Measurements from ENCODE around the gene PTPN14.

PTPN14 gene

DNA sequence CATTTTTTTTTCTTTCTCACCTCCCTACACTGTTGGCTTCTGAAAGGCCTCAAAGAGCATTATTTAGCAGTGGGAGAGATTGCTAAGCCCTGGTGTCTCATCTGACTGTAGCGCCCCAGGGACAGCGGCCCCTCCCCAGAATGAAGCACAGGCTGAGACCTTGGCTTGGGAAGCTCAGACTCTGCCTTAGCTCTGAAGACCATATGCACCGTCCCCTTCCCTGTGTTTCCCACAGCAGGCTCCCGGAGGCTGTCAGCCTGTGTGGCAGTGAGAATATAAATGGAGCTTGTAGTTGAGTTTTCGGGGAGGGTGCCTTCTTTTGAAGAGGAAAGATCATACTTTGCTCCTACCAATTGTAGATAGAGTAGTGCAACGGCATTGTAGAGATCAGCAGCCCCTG, 245.1 kb downstream of the PTPN14 start:
- TF ChIP-seq MAX (IDR thresholded peaks at IDR 0.05; ENCODE audit: low read depth, low read length) = no peak
- no peak for TF ChIP-seq MYC (IDR thresholded peaks at IDR 0.05; ENCODE audit: low read depth, low read length)
- TF ChIP-seq POLR2A (IDR thresholded peaks at IDR 0.05; ENCODE audit: extremely low read depth, insufficient read length) = no peak
- TF ChIP-seq, protein P1, sequence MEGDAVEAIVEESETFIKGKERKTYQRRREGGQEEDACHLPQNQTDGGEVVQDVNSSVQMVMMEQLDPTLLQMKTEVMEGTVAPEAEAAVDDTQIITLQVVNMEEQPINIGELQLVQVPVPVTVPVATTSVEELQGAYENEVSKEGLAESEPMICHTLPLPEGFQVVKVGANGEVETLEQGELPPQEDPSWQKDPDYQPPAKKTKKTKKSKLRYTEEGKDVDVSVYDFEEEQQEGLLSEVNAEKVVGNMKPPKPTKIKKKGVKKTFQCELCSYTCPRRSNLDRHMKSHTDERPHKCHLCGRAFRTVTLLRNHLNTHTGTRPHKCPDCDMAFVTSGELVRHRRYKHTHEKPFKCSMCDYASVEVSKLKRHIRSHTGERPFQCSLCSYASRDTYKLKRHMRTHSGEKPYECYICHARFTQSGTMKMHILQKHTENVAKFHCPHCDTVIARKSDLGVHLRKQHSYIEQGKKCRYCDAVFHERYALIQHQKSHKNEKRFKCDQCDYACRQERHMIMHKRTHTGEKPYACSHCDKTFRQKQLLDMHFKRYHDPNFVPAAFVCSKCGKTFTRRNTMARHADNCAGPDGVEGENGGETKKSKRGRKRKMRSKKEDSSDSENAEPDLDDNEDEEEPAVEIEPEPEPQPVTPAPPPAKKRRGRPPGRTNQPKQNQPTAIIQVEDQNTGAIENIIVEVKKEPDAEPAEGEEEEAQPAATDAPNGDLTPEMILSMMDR (IDR thresholded peaks at IDR 0.05; ENCODE audit: low read depth, low read length) = no peak
- DNase-seq (ENCODE audit: low read depth) = no peak
- H3K4me3 ChIP-seq (ENCODE audit: low read depth, low read length) = no peak overlapping the region

DNA sequence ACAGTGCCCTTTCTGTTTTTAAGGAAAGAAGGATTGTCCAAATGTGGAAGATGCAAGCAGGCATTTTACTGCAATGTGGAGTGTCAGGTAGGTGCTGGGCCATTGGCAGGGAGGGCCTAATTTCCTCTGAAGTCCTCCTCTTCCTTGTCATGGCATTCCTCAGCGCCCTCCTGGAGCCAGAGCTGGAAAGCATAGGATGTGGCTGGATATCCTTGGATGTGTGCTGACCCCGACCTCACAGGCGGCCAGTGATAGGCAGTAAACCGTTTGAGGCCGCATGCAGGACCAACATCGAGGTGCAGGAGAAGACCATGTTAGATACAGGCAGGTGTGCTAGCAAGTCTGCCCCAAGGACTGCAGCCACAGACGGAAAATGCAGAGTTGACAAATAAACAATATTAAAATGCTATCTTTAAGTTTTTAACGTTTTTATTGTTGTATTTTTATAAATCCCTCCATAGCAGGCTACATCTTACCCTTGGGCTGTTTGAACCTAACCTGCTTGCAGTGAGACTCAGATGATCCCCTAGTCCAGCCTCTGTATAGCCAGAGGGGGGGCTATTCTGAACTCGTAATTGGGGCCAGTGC, 246.1 kb downstream of the PTPN14 start:
- TF ChIP-seq POLR2A (IDR thresholded peaks at IDR 0.05; ENCODE audit: extremely low read depth, insufficient read length) = no peak
- no peak for TF ChIP-seq MAX (IDR thresholded peaks at IDR 0.05; ENCODE audit: low read depth, low read length)
- no peak for TF ChIP-seq MYC (IDR thresholded peaks at IDR 0.05; ENCODE audit: low read depth, low read length)
- TF ChIP-seq, protein P1 (IDR thresholded peaks at IDR 0.05; ENCODE audit: low read depth, low read length) = no peak
- H3K4me3 ChIP-seq (ENCODE audit: low read depth, low read length) = no peak overlapping the region
- DNase-seq (ENCODE audit: low read depth) = no peak

GRCh38 chr1:214303141-214303930, 248.1 kb downstream of the PTPN14 start:
- TF ChIP-seq MYC (IDR thresholded peaks at IDR 0.05; ENCODE audit: low read depth, low read length) = no peak
- TF ChIP-seq, protein P1 (IDR thresholded peaks at IDR 0.05; ENCODE audit: low read depth, low read length) = no peak
- TF ChIP-seq MAX (IDR thresholded peaks at IDR 0.05; ENCODE audit: low read depth, low read length) = no peak
- TF ChIP-seq POLR2A (IDR thresholded peaks at IDR 0.05; ENCODE audit: extremely low read depth, insufficient read length) = no peak
- H3K4me3 ChIP-seq (ENCODE audit: low read depth, low read length) = no peak overlapping the region
- peak; percentile 35 for DNase-seq (ENCODE audit: low read depth)

- no peak for TF ChIP-seq POLR2A (IDR thresholded peaks at IDR 0.05; ENCODE audit: extremely low read depth, insufficient read length)
- no peak for TF ChIP-seq MYC (IDR thresholded peaks at IDR 0.05; ENCODE audit: low read depth, low read length)
- no peak for TF ChIP-seq MAX (IDR thresholded peaks at IDR 0.05; ENCODE audit: low read depth, low read length)
- TF ChIP-seq, protein P1 (IDR thresholded peaks at IDR 0.05; ENCODE audit: low read depth, low read length) = no peak
- no peak overlapping the region for H3K4me3 ChIP-seq (ENCODE audit: low read depth, low read length)
- DNase-seq (ENCODE audit: low read depth) = no peak
These were observed 249.9 kb downstream of the PTPN14 start for GRCh38 chr1:214301526-214301925.

- no peak for TF ChIP-seq MAX (IDR thresholded peaks at IDR 0.05; ENCODE audit: low read depth, low read length)
- TF ChIP-seq POLR2A (IDR thresholded peaks at IDR 0.05; ENCODE audit: extremely low read depth, insufficient read length) = no peak
- TF ChIP-seq, protein P1 (IDR thresholded peaks at IDR 0.05; ENCODE audit: low read depth, low read length) = no peak
- no peak for TF ChIP-seq MYC (IDR thresholded peaks at IDR 0.05; ENCODE audit: low read depth, low read length)
- DNase-seq (ENCODE audit: low read depth) = no peak
- no peak overlapping the region for H3K4me3 ChIP-seq (ENCODE audit: low read depth, low read length)
These were observed 251.1 kb downstream of the PTPN14 start for GRCh38 chr1:214300149-214300780.

Measured in NB4 (cell line).